Measurements from ENCODE around the gene PRAMEF17. TPM values are rescaled to one million over a fixed set of nuclear protein-coding genes. Genes with fewer than 3 reads are reported as not detected.
"Not testable (repeated sequence)": the region's sequence is repeated elsewhere in the genome, so short reads cannot be mapped to it uniquely, and the experiment has no call there.

Gene PRAMEF17
- total and polyA plus RNA-seq, 2 of the 8 experiments (the other 6 are each of a cell fraction or from before 2014, with no cell fraction given): not detected

- H3K14ac ChIP-seq (ENCODE audit: insufficient read length); H3K27me3 ChIP-seq (replicated peaks in 1 of 4; ENCODE audit: control insufficient read depth in 3 of 4, extremely low read depth in 1 of 4, insufficient read depth in 3 of 4, low read length in 3 of 4); POLR2A ChIA-PET (ENCODE audit: partially characterized antibody); H2BK12ac ChIP-seq (ENCODE audit: low read depth, low read length); H2AK5ac ChIP-seq (ENCODE audit: low read depth, low read length); H3K23me2 ChIP-seq (ENCODE audit: low read depth, low read length); H3K4me2 ChIP-seq (ENCODE audit: insufficient read depth in 1 of 2, low read depth in 2 of 2, low read length in 2 of 2); H3K27ac ChIP-seq (ENCODE audit: low read depth, low read length); DNase-seq (ENCODE audit: low read depth in 1 of 2, low spot score in 2 of 2); H4K91ac ChIP-seq (replicated peaks; ENCODE audit: insufficient read length, low read length); H3K9ac ChIP-seq (replicated peaks in 1 of 4; ENCODE audit: extremely low read depth in 1 of 4, low read depth in 3 of 4, low read length in 3 of 4); H4K8ac ChIP-seq (ENCODE audit: extremely low read depth, insufficient read depth, low read length); H2BK20ac ChIP-seq (ENCODE audit: low read length); H3K79me1 ChIP-seq (ENCODE audit: low read depth, low read length); H3K4ac ChIP-seq (replicated peaks; ENCODE audit: insufficient read length, low read depth, low read length); H2BK5ac ChIP-seq (ENCODE audit: low read depth, low read length); H4K20me1 ChIP-seq (replicated peaks in 1 of 2; ENCODE audit: control insufficient read depth in 1 of 2, insufficient read depth in 2 of 2, low read length in 2 of 2); H3K23ac ChIP-seq (ENCODE audit: insufficient read length); FAIRE-seq; H2BK120ac ChIP-seq (replicated peaks; ENCODE audit: low read depth, low read length); H3K18ac ChIP-seq (ENCODE audit: extremely low read depth, low read length); H2BK15ac ChIP-seq (ENCODE audit: low read length); H2AFZ ChIP-seq (ENCODE audit: low read length); H4K5ac ChIP-seq (ENCODE audit: insufficient read length, low read depth, low read length); H3K4me3 ChIP-seq (ENCODE audit: extremely low read depth in 1 of 4, insufficient read depth in 2 of 4, low read depth in 3 of 4, low read length in 4 of 4); H3K36me3 ChIP-seq (ENCODE audit: control insufficient read depth in 2 of 4, insufficient read depth in 4 of 4, low read length in 3 of 4); H3K56ac ChIP-seq (replicated peaks; ENCODE audit: insufficient read length, low read depth, low read length); H3K79me2 ChIP-seq (ENCODE audit: control insufficient read depth in 1 of 2, insufficient read depth in 2 of 2, low read length in 2 of 2); H3K4me1 ChIP-seq (replicated peaks in 1 of 4; ENCODE audit: control insufficient read depth in 3 of 4, insufficient read depth in 4 of 4, low read length in 3 of 4); CTCF ChIA-PET (ENCODE audit: partially characterized antibody): not testable (repeated sequence)
- WGBS, 2 experiments (ENCODE audit: extremely low coverage in 1 of 2, insufficient coverage in 1 of 2, insufficient read length in 1 of 2, insufficient replicate concordance in 2 of 2, low coverage in 1 of 2, low lambda C conversion rate in 2 of 2, missing lambda C conversion rate in 1 of 2): 98% methylated on average over 3 of the region's 3 CpGs; no CpG with 5 or more reads in 1 of the 2 experiments
- peaks cover 11 to 26% of the 10 kb centered on the region in 2 experiments; a peak in 3 of 4 replicates for H3K9me3 ChIP-seq (ENCODE audit: insufficient read depth in 2 of 2, low read depth in 1 of 2, low read length in 1 of 2)
These were observed 22.9 kb upstream of the PRAMEF17 start for GRCh38 chr1:13366536-13366935.

GRCh38 chr1:13368544-13368943 is 20.9 kb upstream of the PRAMEF17 start:
- H3K4me1 ChIP-seq (replicated peaks in 1 of 4; ENCODE audit: control insufficient read depth in 3 of 4, insufficient read depth in 4 of 4, low read length in 3 of 4); H3K79me2 ChIP-seq (ENCODE audit: control insufficient read depth in 1 of 2, insufficient read depth in 2 of 2, low read length in 2 of 2); H3K23me2 ChIP-seq (ENCODE audit: low read depth, low read length); H3K4me3 ChIP-seq (ENCODE audit: extremely low read depth in 1 of 4, insufficient read depth in 2 of 4, low read depth in 3 of 4, low read length in 4 of 4); POLR2A ChIA-PET (ENCODE audit: partially characterized antibody); H4K91ac ChIP-seq (replicated peaks; ENCODE audit: insufficient read length, low read length); H3K27me3 ChIP-seq (replicated peaks in 1 of 4; ENCODE audit: control insufficient read depth in 3 of 4, extremely low read depth in 1 of 4, insufficient read depth in 3 of 4, low read length in 3 of 4); H2BK5ac ChIP-seq (ENCODE audit: low read depth, low read length); H4K20me1 ChIP-seq (replicated peaks in 1 of 2; ENCODE audit: control insufficient read depth in 1 of 2, insufficient read depth in 2 of 2, low read length in 2 of 2); H2BK15ac ChIP-seq (ENCODE audit: low read length); H3K36me3 ChIP-seq (ENCODE audit: control insufficient read depth in 2 of 4, insufficient read depth in 4 of 4, low read length in 3 of 4); H3K27ac ChIP-seq (ENCODE audit: low read depth, low read length); H2AK5ac ChIP-seq (ENCODE audit: low read depth, low read length); FAIRE-seq; H4K8ac ChIP-seq (ENCODE audit: extremely low read depth, insufficient read depth, low read length); H3K56ac ChIP-seq (replicated peaks; ENCODE audit: insufficient read length, low read depth, low read length); H3K18ac ChIP-seq (ENCODE audit: extremely low read depth, low read length); H2BK120ac ChIP-seq (replicated peaks; ENCODE audit: low read depth, low read length); H3K14ac ChIP-seq (ENCODE audit: insufficient read length); CTCF ChIA-PET (ENCODE audit: partially characterized antibody); H2BK20ac ChIP-seq (ENCODE audit: low read length); H2AFZ ChIP-seq (ENCODE audit: low read length); H4K5ac ChIP-seq (ENCODE audit: insufficient read length, low read depth, low read length); H3K4me2 ChIP-seq (ENCODE audit: insufficient read depth in 1 of 2, low read depth in 2 of 2, low read length in 2 of 2); H3K9ac ChIP-seq (replicated peaks in 1 of 4; ENCODE audit: extremely low read depth in 1 of 4, low read depth in 3 of 4, low read length in 3 of 4); H3K23ac ChIP-seq (ENCODE audit: insufficient read length); H3K79me1 ChIP-seq (ENCODE audit: low read depth, low read length); H2BK12ac ChIP-seq (ENCODE audit: low read depth, low read length); H3K4ac ChIP-seq (replicated peaks; ENCODE audit: insufficient read length, low read depth, low read length): not testable (repeated sequence)
- peaks cover 11 to 46% of the 10 kb centered on the region in 2 experiments; a peak in 3 of 4 replicates for H3K9me3 ChIP-seq (ENCODE audit: insufficient read depth in 2 of 2, low read depth in 1 of 2, low read length in 1 of 2)
- WGBS, 2 experiments (ENCODE audit: extremely low coverage in 1 of 2, insufficient coverage in 1 of 2, insufficient read length in 1 of 2, insufficient replicate concordance in 2 of 2, low coverage in 1 of 2, low lambda C conversion rate in 2 of 2, missing lambda C conversion rate in 1 of 2): 90% methylated on average over 3 of the region's 4 CpGs; no CpG with 5 or more reads in 1 of the 2 experiments
- DNase-seq (ENCODE audit: low read depth in 1 of 2, low spot score in 2 of 2): peak in 1 of 2 experiments; percentile 45
